Embryonic facial prominence (tissue), 1 donor: ENCODE measurements around the gene FKBP11.

Experiments used
- DNase-seq: peaks from one replicate; pipeline ENCODE4 v3.0.0-alpha.2; 2016; ENCODE audit errors: extremely low spot score

Gene FKBP11

GRCh38 chr12:48925304-48926011 is at the start of gene FKBP11:
Gene FKBP11 (minus strand): TSS chr12:48925492. CDS start chr12:48925428, 64 bp downstream.
- peak; percentile 23 for DNase-seq

- no peak for DNase-seq
Measured at GRCh38 chr12:48973941-48974673, 48.8 kb upstream of the FKBP11 start.

GRCh38 chr12:48973531-48973930 is 48.2 kb upstream of the FKBP11 start:
- no peak for DNase-seq

- no peak for DNase-seq
Measured at GRCh38 chr12:48972952-48973483, 47.7 kb upstream of the FKBP11 start.

- no peak for DNase-seq
Measured at GRCh38 chr12:48972213-48972951, 47.1 kb upstream of the FKBP11 start.

GRCh38 chr12:48970702-48971334 is 45.5 kb upstream of the FKBP11 start:
- no peak for DNase-seq

GRCh38 chr12:48969833-48970701 is 44.8 kb upstream of the FKBP11 start:
- DNase-seq = no peak

GRCh38 chr12:48969160-48969771 is 44.0 kb upstream of the FKBP11 start:
- no peak for DNase-seq

GRCh38 chr12:48968467-48968866 is 43.2 kb upstream of the FKBP11 start:
- no peak for DNase-seq

GRCh38 chr12:48967991-48968390 is 42.7 kb upstream of the FKBP11 start:
- no peak for DNase-seq

- no peak for DNase-seq
Measured at GRCh38 chr12:48966177-48966895, 41.0 kb upstream of the FKBP11 start.

- no peak for DNase-seq
Measured at GRCh38 chr12:48965298-48965838, 40.1 kb upstream of the FKBP11 start.

- no peak for DNase-seq
Measured at GRCh38 chr12:48961801-48962200, 36.5 kb upstream of the FKBP11 start.

- DNase-seq = no peak
Measured at GRCh38 chr12:48961331-48961730, 36.0 kb upstream of the FKBP11 start.

GRCh38 chr12:48960834-48961233 is 35.5 kb upstream of the FKBP11 start:
- no peak for DNase-seq

- no peak for DNase-seq
Measured at GRCh38 chr12:48958049-48958388, 32.7 kb upstream of the FKBP11 start.

GRCh38 chr12:48957141-48958048 is 32.1 kb upstream of the FKBP11 start, which contains the start of gene ARF3:
Gene ARF3 (minus strand): TSS chr12:48957487. CDS start chr12:48941095, 16,392 bp downstream.
- DNase-seq = peak; percentile 95
